Suprapubic skin (tissue), 4 donors: ENCODE results near the gene SEC23B. TPM values are rescaled to one million over a fixed set of nuclear protein-coding genes. Genes with fewer than 3 reads are reported as not detected.

Source experiments
- DNase-seq, 2 donors: peaks; one replicate each; pipeline ENCODE4 v3.0.0-alpha.2; 2019; ENCODE audit warnings: low spot score in 2 of 2
- H3K27ac ChIP-seq: fragments of 200-600 bp; sonication (generic); one replicate; pipeline ENCODE4 v1.5.1; 2019
- H3K27me3 ChIP-seq: fragments of 200-600 bp; sonication (generic); one replicate; pipeline ENCODE4 v1.5.1; 2019
- H3K36me3 ChIP-seq: fragments of 200-600 bp; sonication (generic); one replicate; pipeline ENCODE4 v1.5.1; 2019
- H3K4me1 ChIP-seq: fragments of 200-600 bp; sonication (generic); one replicate; pipeline ENCODE4 v1.5.1; 2019
- H3K4me3 ChIP-seq: fragments of 200-600 bp; sonication (generic); one replicate; pipeline ENCODE4 v1.5.1; 2019; ENCODE audit warnings: mild to moderate bottlenecking
- H3K9me3 ChIP-seq: fragments of 200-600 bp; sonication (generic); one replicate; pipeline ENCODE4 v1.5.1; 2019
- CTCF ChIP-seq, 2 donors: fragments of 200-600 bp in 1 of 2; fragments of 450-650 bp in 1 of 2; sonication (generic) in 1 of 2; IDR thresholded peaks; one replicate each; pipeline ENCODE4 v1.5.1; 2016 to 2019; ENCODE audit warnings: antibody characterized with exemption in 2 of 2, mild to moderate bottlenecking in 1 of 2, moderate library complexity in 1 of 2
- EP300 ChIP-seq: sonication (generic); formaldehyde crosslinking; IDR thresholded peaks from one replicate; pipeline ENCODE4 v1.6.1; 2017; ENCODE audit warnings: antibody characterized with exemption
- POLR2A ChIP-seq, 2 donors: fragments of 450-650 bp; IDR thresholded peaks; one replicate each; pipeline ENCODE4 v1.6.1; 2017; ENCODE audit warnings: antibody characterized with exemption in 2 of 2, mild to moderate bottlenecking in 2 of 2, moderate library complexity in 2 of 2
- POLR2AphosphoS5 ChIP-seq, 3 donors: sonication (generic); formaldehyde crosslinking; IDR thresholded peaks; one replicate each; pipeline ENCODE4 v1.6.1; 2017; ENCODE audit warnings: antibody characterized with exemption in 3 of 3
- total RNA-seq, 4 donors: library from RNA; depleted of rRNA; stranded (reverse); fragments of >200 nt; gene quantifications; one replicate each; pipeline ENCODE4 v1.1.0, GENCODE V29; 2016

The SEC23B gene
- total RNA-seq, 4 donors from 2014 or later = 37.5 to 53.2 (median 49.6) TPM

GRCh38 chr20:18596270-18596669 is 88.5 kb downstream of the SEC23B start:
- H3K4me3 ChIP-seq = no peak overlapping the region

GRCh38 chr20:18609741-18610140 is 102.0 kb downstream of the SEC23B start:
- DNase-seq = no peak
- TF ChIP-seq EP300 (no peak), POLR2AphosphoS5 (IDR thresholded peaks at IDR 0.05) (no peak), CTCF (IDR thresholded peaks at IDR 0.05) (no peak), POLR2A (IDR thresholded peaks at IDR 0.05) (no peak)
- Histone ChIP-seq H3K36me3 (peaks cover 5% of the 10 kb centered on the region), H3K4me1 (peaks cover 4% of the 10 kb centered on the region), H3K9me3 (no peaks in the 10 kb centered on the region), H3K4me3 (no peak overlapping the region), H3K27ac (no peak overlapping the region), H3K27me3 (no peaks in the 10 kb centered on the region)

More at GRCh38 chr20:18596270-18596669, 88.5 kb downstream of the SEC23B start:
- TF ChIP-seq EP300 (no peak), CTCF (IDR thresholded peaks at IDR 0.05) (no peak), POLR2AphosphoS5 (IDR thresholded peaks at IDR 0.05) (no peak), POLR2A (IDR thresholded peaks at IDR 0.05) (no peak)
- no peak for DNase-seq
- Histone ChIP-seq H3K27me3 (no peaks in the 10 kb centered on the region), H3K4me1 (no peaks in the 10 kb centered on the region), H3K36me3 (peaks cover 23% of the 10 kb centered on the region), H3K27ac (no peak overlapping the region), H3K9me3 (no peaks in the 10 kb centered on the region)

Other genes starting within 250 kb of the SEC23B start
- 10 to 100 TPM; 14.7 to 37.3 (median 21.0) TPM for gene ZNF133, start 219.4 kb upstream of the SEC23B start, total RNA-seq
- 1 to 10 TPM; 1.7 to 4.5 (median 3.0) TPM for gene DZANK1, start 40.9 kb upstream of the SEC23B start, total RNA-seq
- gene POLR3F, start 40.5 kb upstream of the SEC23B start, total RNA-seq = 10 to 100 TPM in 1 of 4 donors, 1 to 10 TPM in 3; 6.9 to 13.7 (median 7.1) TPM
- 10 to 100 TPM; 17.7 to 32.9 (median 19.1) TPM for gene RBBP9, start 10.7 kb upstream of the SEC23B start, total RNA-seq
- gene SMIM26, start 59.5 kb downstream of the SEC23B start, total RNA-seq = 100 to 1,000 TPM in 2 of 4 donors, 10 to 100 TPM in 2; 79.4 to 130 (median 104) TPM
- 10 to 100 TPM; 22.5 to 33.2 (median 27.0) TPM for gene DTD1, start 80.1 kb downstream of the SEC23B start, total RNA-seq